Astrocyte of the spinal cord (primary cell): ENCODE measurements around the gene PCBD2.
"Not testable (repeated sequence)": the region's sequence is repeated elsewhere in the genome, so short reads cannot be mapped to it uniquely, and the experiment has no call there.

ENCODE experiments used
- DNase-seq: peaks from one replicate; pipeline ENCODE4 v3.0.0; 2011; ENCODE audit warnings: low read depth, low spot score
- H3K4me3 ChIP-seq: 2 replicates; pipeline ENCODE4 v1.5.1; 2011; ENCODE audit warnings: low read depth, mild to moderate bottlenecking, low read length, moderate library complexity
- in situ Hi-C: cut with HindIII; loops from 2 replicates; pipeline ENCODE4 v1.10.0; 2017; ENCODE audit warnings: low sequenced_read_pairs
- TF ChIP-seq, protein P1 (sequence below): IDR thresholded peaks from 2 replicates; pipeline ENCODE4 v1.5.1; 2012; ENCODE audit warnings: low read depth, mild to moderate bottlenecking, low read length, inconsistent platforms

Gene PCBD2

DNA sequence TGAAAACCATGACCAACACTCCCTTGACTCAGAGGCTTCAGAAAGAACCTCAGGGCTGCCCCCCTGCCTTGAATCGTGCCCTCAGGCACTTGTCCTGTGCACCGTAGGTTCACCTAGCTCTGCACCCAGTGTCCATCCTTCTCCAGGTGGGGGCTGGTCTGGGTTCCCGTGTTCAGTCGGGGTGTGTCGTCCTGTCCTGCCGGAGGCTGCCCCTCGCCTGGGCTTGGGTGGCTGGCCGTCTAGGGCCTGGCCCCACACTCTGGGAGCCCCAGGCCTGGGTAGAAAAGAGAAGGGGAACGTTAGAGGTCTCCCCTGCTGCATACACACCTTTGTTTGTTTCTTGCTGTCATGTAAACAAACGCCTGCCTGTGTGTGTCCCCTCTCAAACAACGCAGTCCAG lies 92.1 kb downstream of the PCBD2 start:
- TF ChIP-seq, protein P1, sequence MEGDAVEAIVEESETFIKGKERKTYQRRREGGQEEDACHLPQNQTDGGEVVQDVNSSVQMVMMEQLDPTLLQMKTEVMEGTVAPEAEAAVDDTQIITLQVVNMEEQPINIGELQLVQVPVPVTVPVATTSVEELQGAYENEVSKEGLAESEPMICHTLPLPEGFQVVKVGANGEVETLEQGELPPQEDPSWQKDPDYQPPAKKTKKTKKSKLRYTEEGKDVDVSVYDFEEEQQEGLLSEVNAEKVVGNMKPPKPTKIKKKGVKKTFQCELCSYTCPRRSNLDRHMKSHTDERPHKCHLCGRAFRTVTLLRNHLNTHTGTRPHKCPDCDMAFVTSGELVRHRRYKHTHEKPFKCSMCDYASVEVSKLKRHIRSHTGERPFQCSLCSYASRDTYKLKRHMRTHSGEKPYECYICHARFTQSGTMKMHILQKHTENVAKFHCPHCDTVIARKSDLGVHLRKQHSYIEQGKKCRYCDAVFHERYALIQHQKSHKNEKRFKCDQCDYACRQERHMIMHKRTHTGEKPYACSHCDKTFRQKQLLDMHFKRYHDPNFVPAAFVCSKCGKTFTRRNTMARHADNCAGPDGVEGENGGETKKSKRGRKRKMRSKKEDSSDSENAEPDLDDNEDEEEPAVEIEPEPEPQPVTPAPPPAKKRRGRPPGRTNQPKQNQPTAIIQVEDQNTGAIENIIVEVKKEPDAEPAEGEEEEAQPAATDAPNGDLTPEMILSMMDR = no peak
- H3K4me3 ChIP-seq = no peak overlapping the region
- DNase-seq = no peak
- in situ Hi-C loops = no loop called here

DNA sequence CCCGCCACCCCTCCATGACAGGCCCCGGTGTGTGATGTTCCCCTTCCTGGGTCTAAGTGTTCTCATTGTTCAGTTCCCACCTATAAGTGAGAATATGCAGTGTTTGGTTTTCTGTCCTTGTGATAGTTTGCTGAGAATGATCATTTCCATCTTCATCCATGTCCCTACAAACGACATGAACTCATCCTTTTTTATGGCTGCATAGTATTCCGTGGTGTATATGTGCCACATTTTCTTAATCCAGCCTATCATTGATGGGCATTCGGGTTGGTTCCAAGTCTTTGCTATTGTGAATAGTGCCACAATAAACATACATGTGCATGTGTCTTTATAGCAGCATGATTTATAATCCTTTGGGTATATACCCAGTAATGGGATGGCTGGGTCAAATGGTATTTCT lies 93.1 kb downstream of the PCBD2 start:
- DNase-seq, H3K4me3 ChIP-seq, in situ Hi-C loops: not testable (repeated sequence)

DNA sequence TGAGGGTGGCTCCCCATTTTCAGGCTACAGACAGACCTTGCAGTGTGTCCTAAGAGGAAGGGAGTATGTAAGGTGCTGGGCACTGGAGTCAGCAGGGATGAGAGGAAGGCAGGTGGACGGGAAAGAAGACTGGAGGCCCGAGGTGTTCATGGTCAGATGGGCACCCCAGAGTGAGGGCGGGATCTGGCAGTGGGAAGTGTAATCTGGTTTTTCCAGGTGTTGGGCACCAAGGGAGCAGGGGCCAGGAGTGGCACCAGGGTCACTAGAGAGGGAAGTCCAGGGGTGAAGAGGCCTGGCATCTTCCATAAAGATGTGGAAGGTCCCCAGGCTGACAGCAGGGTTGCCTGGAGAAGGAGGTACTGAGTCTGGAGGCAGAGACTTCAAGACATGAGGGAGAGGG lies 99.4 kb downstream of the PCBD2 start:
- no peak overlapping the region for H3K4me3 ChIP-seq
- in situ Hi-C loops = no loop called here
- TF ChIP-seq, protein P1 = no peak
- DNase-seq = no peak

DNA sequence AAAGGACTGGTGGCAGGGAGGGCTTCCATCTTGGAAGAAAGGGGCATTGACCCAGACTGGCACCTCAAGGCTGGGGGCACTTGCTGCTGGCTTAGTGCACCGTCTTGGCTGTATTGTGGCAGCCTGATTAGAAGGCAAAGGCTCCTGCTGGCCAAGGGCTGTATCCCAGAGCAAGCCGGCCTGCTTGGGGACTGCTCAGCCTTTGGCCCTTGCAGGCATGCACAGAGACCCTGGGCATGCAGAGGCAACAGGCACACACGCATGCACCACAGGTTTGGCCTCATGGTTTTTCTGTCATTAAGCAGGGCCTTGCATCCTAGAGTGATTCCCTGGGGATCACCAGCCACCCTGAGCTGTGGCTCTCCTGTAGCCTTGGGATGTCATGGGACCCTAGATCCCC lies 100.1 kb downstream of the PCBD2 start:
- TF ChIP-seq, protein P1 = no peak
- H3K4me3 ChIP-seq = no peak overlapping the region
- in situ Hi-C loops = no loop called here
- DNase-seq = no peak

DNA sequence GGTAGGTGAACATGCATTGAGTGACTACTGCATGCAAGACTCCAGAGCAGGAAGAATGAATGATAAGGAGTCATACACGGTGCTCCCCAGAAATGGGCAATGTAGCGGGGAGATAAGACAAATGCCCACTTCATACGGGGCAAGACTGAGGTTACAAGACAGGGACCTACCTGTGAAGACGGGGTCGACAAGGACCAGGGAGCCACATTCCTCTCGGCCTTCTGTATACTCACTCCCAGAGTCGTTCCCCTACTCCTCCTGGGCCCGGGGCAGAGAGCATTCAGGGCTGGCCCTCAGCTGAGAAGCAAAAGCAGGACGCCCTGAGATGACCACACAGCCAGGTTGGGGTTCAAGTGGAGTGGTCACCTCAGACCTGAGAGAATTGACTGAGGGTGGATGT lies 102.4 kb downstream of the PCBD2 start:
- in situ Hi-C loops = no loop called here
- TF ChIP-seq, protein P1 = no peak
- no peak for DNase-seq
- no peak overlapping the region for H3K4me3 ChIP-seq

DNA sequence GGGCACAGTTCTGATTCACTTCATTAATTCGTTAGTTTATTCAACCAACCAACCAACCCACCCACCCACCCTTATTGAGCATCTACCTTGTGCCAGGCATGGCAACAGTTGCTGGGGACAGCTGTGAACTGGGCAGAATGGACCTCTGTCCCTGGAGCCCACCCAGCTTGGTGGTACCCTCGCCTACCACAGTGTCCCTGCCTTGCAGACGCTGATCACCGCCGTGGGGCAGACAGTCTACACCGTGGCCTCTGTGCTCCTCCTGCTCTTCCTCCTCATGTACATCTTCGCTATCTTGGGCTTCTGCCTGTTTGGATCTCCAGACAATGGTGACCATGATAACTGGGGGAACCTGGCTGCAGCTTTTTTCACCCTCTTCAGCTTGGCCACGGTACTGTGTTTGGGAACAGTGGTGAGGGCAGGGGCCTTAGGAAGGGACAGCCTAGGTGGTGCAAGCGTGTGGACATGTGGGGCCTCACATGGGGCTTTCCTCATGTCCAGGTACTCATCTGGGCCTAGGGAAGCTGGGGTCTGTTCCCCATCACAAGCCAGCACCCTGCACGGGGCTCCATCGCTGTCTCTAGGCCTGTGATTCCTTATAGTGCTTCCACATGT lies 102.9 kb downstream of the PCBD2 start:
- no peak overlapping the region for H3K4me3 ChIP-seq
- in situ Hi-C loops = no loop called here
- DNase-seq = no peak
- TF ChIP-seq, protein P1 = no peak

DNA sequence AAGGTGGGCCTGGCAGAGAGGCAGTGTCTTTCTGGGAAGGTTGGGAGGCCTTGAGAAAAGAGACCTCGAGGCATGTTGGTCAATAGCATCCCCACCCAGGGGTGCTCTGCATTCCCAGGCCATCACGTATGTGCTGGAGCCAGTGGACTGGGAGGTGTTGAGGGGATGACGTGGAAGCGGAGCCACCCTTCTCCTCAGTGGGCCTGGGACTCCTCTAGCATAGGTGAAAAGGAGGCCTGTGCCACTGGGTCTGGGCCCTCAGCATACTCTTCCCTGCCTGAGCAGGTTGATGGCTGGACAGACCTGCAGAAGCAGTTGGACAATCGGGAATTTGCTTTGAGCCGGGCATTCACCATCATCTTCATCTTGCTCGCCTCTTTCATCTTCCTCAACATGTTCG lies 103.6 kb downstream of the PCBD2 start:
- TF ChIP-seq, protein P1 = no peak
- no peak overlapping the region for H3K4me3 ChIP-seq
- in situ Hi-C loops = no loop called here
- DNase-seq = no peak
